Right ventricle myocardium superior (tissue), 1 donor: ENCODE measurements around the gene DHRS3. TPM values are rescaled to one million over a fixed set of nuclear protein-coding genes. Genes with fewer than 3 reads are reported as not detected.

Source experiments
- microRNA-seq: library from miRNA; unstranded; fragments of <30 nt; microRNA quantifications from one replicate; pipeline ENCODE4 v1.2.0, GENCODE V29; 2020
- total RNA-seq: library from RNA; stranded (reverse); fragmentation: NEBNext Ultra II Directional; extraction: Animal tissue kit (Norgen Biotek cat#: 25700); gene quantifications from one replicate; pipeline ENCODE4 v1.2.1, GENCODE V29; 2021
- donor health status: DM: no; HTN: yes; CAD: no; lungs with severe emphysema.

DHRS3 gene
- total RNA-seq, 1 donor from 2014 or later = 84.7 TPM

Small RNAs within 50 kb of the gene (microRNA-seq; reads per million reads assigned to microRNA genes)
- not detected for gene MIR6730

Other genes starting within 250 kb of the DHRS3 start
- gene AADACL4, start 25.9 kb upstream of the DHRS3 start, total RNA-seq = not detected
- not detected for gene AADACL3, start 97.9 kb upstream of the DHRS3 start, total RNA-seq
- not detected for gene CFAP107, start 128.0 kb upstream of the DHRS3 start, total RNA-seq
- gene PRAMEF12, start 155.5 kb upstream of the DHRS3 start, total RNA-seq = not detected
- gene PRAMEF1, start 173.2 kb upstream of the DHRS3 start, total RNA-seq = not detected
- gene PRAMEF11, start 213.2 kb upstream of the DHRS3 start, total RNA-seq = not detected
- not detected for gene HNRNPCL1, start 230.5 kb upstream of the DHRS3 start, total RNA-seq
- not detected for gene PRAMEF2, start 238.9 kb upstream of the DHRS3 start, total RNA-seq